SU-DHL-6 (cell line): ENCODE measurements around the gene LRRC56.
A peak's percentile ranks its signal among the peaks of the same experiment; 100 is the strongest.

ENCODE experiments used
- EZH2phosphoT487 ChIP-seq: fragments of 200-600 bp; sonication (generic), shearing (Covaris generic); conservative IDR thresholded peaks from 2 replicates; pipeline ENCODE4 v1.6.1; 2018; ENCODE audit warnings: mild to moderate bottlenecking, antibody characterized with exemption, low read length, moderate library complexity, mixed read lengths
- TF ChIP-seq, protein P1 (sequence below): fragments of 200-600 bp; sonication (generic); IDR thresholded peaks from one replicate; pipeline ENCODE4 v1.5.1; 2017; ENCODE audit warnings: antibody characterized with exemption, mild to moderate bottlenecking, low read length, moderate library complexity; ENCODE audit not compliant: insufficient read depth, poor library complexity, severe bottlenecking

DNA sequence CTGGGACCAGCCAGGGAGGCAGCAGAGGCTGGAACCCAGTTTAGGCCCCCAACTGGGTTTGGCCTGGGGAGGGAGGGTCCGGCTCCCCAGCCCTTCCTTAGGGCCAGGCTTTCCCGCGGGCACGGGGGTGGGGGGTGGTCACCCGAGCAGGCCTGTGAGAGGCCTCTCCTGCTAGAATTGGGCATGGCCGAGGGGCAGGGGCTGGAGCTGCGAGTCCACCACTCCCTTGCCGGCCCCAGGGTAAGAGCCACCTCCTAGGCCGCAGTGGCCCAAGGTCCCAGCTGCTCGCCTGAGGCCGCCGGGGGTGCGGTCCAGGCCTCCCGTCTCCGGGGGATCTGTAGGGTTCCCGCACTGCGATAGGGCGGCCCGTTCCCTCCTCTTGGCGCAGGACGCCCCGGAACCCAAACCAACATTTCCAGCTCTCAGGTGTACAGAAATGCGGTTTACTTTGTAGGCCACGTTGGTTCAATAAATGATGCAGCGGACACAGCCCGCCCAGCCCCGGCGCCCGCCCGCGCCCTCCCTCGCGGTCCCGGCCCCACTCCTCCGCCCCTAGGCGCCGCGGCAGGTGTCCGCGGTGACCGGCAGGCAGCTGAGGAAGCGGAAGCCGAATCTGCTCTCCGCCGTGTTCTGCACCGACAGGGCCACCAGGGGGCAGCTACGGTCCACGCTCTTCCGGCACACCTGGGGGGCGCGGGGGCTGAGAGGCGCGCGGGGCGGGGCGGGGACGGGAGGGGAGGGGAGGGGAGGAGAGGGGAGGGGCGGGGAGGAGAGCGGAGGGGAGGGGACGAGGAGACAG is 17.3 kb downstream of the LRRC56 start:
- TF ChIP-seq, protein P1, sequence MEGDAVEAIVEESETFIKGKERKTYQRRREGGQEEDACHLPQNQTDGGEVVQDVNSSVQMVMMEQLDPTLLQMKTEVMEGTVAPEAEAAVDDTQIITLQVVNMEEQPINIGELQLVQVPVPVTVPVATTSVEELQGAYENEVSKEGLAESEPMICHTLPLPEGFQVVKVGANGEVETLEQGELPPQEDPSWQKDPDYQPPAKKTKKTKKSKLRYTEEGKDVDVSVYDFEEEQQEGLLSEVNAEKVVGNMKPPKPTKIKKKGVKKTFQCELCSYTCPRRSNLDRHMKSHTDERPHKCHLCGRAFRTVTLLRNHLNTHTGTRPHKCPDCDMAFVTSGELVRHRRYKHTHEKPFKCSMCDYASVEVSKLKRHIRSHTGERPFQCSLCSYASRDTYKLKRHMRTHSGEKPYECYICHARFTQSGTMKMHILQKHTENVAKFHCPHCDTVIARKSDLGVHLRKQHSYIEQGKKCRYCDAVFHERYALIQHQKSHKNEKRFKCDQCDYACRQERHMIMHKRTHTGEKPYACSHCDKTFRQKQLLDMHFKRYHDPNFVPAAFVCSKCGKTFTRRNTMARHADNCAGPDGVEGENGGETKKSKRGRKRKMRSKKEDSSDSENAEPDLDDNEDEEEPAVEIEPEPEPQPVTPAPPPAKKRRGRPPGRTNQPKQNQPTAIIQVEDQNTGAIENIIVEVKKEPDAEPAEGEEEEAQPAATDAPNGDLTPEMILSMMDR = peak; percentile 55
- TF ChIP-seq EZH2phosphoT487 = no peak
